ENCODE data around the gene SEC61A1.

Gene SEC61A1

GRCh38 chr3:128060473-128061381 lies 8.5 kb downstream of the SEC61A1 start:
- DNase-seq: no peak

- DNase-seq: no peak
Observed at GRCh38 chr3:128062033-128062745, 10.0 kb downstream of the SEC61A1 start.

GRCh38 chr3:128063865-128064264 lies 11.6 kb downstream of the SEC61A1 start:
- no peak for DNase-seq

GRCh38 chr3:128064962-128065361 lies 12.7 kb downstream of the SEC61A1 start:
- no peak for DNase-seq

GRCh38 chr3:128066114-128066513 lies 13.9 kb downstream of the SEC61A1 start:
- no peak for DNase-seq

- DNase-seq: no peak
Observed at GRCh38 chr3:128066676-128067075, 14.4 kb downstream of the SEC61A1 start.

- no peak for DNase-seq
Observed at GRCh38 chr3:128067489-128067888, 15.3 kb downstream of the SEC61A1 start.

- no peak for DNase-seq
Observed at GRCh38 chr3:128068156-128068620, 16.0 kb downstream of the SEC61A1 start.

GRCh38 chr3:128069271-128069670 lies 17.0 kb downstream of the SEC61A1 start:
- DNase-seq: no peak

GRCh38 chr3:128070898-128071591 lies 18.8 kb downstream of the SEC61A1 start:
- no peak for DNase-seq

- DNase-seq: no peak
Observed at GRCh38 chr3:128071771-128072453, 19.7 kb downstream of the SEC61A1 start.

- no peak for DNase-seq
Observed at GRCh38 chr3:128072454-128073184, 20.4 kb downstream of the SEC61A1 start.

- no peak for DNase-seq
Observed at GRCh38 chr3:128073185-128073725, 21.0 kb downstream of the SEC61A1 start.

GRCh38 chr3:128073807-128074206 lies 21.6 kb downstream of the SEC61A1 start:
- no peak for DNase-seq

- no peak for DNase-seq
Observed at GRCh38 chr3:128074851-128075521, 22.7 kb downstream of the SEC61A1 start.

- DNase-seq: peak; percentile 78
Observed at GRCh38 chr3:128075522-128076482, 23.6 kb downstream of the SEC61A1 start.

GRCh38 chr3:128076483-128077201 lies 24.4 kb downstream of the SEC61A1 start:
- peak; percentile 35 for DNase-seq

GRCh38 chr3:128077202-128077624 lies 25.0 kb downstream of the SEC61A1 start:
- no peak for DNase-seq

- DNase-seq: no peak
Observed at GRCh38 chr3:128077665-128078064, 25.4 kb downstream of the SEC61A1 start.
